GM21447 (cell line): ENCODE data around the gene CCDC38.

Experiments used
- ATAC-seq: cut with Tn5 transposase; IDR thresholded peaks from one replicate; pipeline ENCODE4 v1.9.1; 2021; ENCODE audit not compliant: unreplicated experiment

Gene CCDC38

GRCh38 chr12:95837240-95838038 lies 105.0 kb downstream of the CCDC38 start:
- ATAC-seq, result no peak

- ATAC-seq, result no peak
Observed at GRCh38 chr12:95836630-95837239, 105.7 kb downstream of the CCDC38 start.

GRCh38 chr12:95836185-95836609 lies 106.2 kb downstream of the CCDC38 start:
- no peak for ATAC-seq

GRCh38 chr12:95834572-95834971 lies 107.8 kb downstream of the CCDC38 start:
- no peak for ATAC-seq

- no peak for ATAC-seq
Observed at GRCh38 chr12:95830335-95831089, 111.9 kb downstream of the CCDC38 start.

- no peak for ATAC-seq
Observed at GRCh38 chr12:95829395-95829794, 113.0 kb downstream of the CCDC38 start.

- ATAC-seq, result no peak
Observed at GRCh38 chr12:95820096-95820703, 122.2 kb downstream of the CCDC38 start.
